Stimulated activated CD4-positive, alpha-beta T cell treated with anti-CD3 and anti-CD28 coated beads, TNF-alpha, amount 100 ng/mL, for 24 hours (primary cell): ENCODE results near the gene DMXL1.
"Not testable (repeated sequence)": the region's sequence is repeated elsewhere in the genome, so short reads cannot be mapped to it uniquely, and the experiment has no call there.

Experiments
- DNase-seq, 3 experiments: peaks; one replicate each; pipeline ENCODE4 v3.0.0-alpha.2; 2020; ENCODE audit warnings: low read depth in 3 of 3

DMXL1 gene

DNA sequence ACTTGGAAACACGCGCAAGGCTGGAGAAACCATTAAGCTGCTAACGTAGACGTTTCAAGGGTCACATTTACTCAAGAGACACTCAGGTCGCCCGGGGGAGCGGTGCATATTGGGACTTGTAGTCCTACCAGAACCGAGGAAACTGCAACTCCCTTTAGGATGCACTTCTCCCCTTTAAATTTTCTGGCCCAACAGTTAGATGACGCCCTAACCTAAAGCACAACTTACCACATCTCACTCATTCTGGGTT is 384 bp upstream of the DMXL1 start:
- peak in 1 of 3 experiments; percentile 70 for DNase-seq

DNA sequence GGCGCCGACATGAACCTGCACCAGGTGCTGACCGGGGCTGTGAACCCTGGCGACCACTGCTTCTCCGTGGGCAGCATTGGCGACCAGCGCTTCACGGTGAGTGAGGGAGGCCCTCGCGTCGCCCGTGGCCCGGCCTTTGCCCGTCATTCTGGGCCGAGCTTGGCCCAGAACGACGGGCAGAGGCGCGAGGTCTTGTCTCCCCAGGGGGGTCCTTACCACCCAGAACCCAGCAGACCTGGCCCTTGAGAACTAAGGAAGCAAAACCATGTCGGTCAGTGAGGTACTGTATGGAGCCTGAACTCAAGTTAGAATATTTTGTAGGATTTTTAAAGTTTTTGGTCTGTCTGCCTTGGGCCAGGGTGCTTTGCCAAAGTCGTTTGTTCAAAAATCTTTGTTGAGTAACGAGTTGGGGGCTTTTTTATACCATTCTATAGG is 691 bp downstream of the DMXL1 start:
- DNase-seq = no peak

DNA sequence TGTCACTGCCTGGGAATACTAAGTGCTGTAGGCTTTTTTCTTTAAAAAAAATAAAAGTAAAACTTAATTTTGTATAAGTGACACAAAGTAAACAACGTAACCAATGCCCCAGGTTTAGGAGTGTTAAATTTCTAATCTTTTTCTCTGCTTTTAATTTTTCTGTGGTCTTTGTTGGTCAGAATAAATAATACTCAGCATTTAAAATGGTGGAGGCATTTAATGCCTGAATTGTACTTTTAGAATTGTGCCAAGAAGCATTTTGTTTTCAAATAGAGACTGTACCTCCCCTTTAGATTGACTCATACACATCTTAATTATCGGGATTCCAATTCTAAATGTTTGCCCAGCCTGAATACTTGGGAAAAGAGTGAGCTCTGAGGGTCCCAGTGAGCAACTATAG is 1.6 kb downstream of the DMXL1 start:
- no peak for DNase-seq

DNA sequence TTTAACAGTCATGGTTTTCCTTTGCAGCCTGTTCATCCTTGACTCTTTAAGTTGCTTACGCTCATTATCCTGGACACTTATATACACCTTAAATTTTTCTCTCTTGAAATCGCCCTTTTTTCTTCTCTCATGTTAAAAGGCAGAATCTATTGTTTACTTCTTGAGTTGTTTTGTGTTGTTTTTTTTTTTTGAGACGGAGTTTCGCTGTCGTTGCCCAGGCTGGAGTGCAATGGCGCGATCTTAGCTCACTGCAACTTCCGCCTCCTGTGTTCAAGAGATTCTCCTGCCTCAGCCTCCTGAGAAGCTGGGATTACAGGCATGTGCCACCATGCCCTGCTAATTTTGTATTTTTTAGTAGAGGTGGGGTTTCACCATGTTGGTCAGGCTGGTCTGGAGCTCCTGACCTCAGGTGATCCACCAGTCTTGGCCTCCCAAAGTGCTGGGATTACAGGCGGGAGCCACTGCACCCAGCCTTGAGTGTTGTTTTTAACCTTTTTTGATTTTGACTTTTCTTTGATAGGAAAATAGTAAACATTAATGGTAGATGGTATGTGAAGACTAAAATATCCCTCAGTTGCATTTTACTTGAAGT is 3.0 kb downstream of the DMXL1 start:
- DNase-seq = not testable (repeated sequence)

DNA sequence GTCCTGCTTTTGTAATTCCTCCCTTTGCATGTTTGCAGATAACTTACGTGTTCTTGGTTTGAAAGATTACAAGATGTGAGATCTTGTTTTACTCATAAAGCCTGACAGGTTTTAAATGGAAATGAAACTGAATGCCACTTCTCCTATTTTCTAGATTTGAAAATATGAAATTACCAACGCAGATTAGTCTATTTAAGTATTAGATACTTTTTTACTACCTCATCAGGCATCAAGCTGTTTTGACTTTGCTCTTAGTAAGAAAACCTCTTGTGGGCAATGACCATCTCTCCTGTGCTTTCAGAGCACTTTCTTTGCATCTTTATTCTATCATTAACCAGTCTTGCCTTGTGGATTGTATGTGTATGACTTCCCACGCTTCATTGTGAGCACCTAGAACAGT is 3.5 kb downstream of the DMXL1 start:
- no peak for DNase-seq

DNA sequence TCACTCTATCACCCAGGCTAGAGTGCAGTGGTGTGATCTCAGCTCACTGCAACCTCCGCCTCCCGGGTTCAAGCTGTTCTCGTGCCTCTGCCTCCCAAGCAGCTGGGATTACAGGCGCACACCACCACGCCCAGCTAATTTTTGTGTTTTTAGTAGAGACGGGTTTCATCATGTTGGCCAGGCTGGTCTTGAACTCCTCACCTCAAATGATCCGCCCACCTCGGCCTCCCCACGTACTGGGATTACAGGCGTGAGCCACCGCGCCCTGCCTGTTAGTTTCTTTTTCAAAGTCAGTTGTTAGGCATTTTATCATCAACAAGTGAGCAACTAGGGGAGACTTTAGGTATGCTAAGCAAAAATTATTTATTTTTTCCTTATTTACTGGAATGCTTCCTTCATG is 4.4 kb downstream of the DMXL1 start:
- peak in 1 of 3 experiments; percentile 14 for DNase-seq

DNA sequence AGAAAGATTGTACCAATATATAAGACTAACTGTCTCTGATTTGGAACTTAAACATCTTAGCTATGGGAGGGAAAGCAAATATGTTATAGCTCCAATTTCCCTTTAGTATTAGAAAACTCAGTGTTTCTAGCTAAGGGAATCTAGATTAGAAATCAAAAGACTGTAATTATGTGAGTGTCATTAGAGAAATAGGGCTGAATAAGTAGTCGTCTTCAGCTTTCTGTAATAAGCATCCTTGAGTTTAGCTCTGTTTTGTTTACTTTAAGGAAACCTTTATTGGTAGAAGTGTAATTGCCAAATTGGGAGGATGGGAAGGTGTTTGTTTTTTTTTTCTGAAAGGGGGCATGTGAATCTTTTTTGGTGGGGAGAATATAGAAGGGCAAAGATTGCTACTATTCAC is 5.2 kb downstream of the DMXL1 start:
- no peak for DNase-seq

DNA sequence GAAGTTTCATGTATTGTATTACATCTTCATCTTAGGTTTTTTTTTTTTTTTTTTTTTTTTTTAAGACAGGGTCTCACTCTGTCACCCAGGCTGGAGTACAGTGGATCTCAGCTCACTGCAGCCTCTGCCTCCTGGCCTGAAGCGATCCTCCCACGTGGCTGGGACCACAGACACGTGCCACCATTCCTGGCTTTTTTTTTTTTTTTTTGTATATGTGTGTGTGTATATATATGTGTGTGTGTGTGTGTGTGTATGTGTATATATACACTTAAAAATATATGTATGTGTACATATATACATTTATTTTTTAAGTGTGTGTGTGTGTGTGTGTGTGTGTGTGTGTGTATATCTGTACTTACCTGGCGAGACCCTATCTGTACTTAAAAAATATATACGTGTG is 6.6 kb downstream of the DMXL1 start:
- no peak for DNase-seq

DNA sequence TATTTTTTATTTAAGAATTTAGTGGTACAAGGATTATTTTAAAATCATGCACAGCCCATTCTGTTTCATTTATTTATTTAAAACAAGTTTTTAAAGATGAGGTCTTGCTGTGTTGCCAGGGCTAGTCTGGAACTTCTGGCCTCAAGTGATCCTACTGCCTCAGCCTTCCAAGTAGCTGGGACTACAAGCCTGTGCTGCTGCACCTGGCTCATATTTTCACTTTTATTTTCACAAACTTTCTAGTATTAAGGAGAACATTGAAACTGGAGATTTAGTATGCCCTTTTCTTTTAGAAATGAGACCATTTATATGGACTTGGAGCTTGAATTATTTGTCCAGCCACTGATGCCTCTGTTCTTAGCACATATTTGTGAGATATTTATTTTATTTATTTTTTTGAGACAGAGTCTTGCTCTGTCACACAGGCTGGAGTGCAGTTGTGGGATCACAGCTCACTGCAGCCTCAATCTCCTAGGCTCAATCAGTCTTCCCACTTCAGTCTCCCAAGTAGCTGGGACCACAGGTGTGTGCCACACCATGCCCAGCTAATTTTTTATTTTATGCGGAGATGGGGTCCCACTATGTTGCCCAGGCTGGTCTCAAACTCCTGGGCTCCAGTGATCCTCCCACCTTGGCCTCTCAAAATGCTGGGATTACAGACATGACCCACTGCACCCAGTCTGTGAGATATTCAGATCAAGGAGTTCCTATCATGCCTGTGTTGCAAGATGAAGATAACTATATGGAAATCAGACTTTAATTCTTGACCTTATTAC is 7.4 kb downstream of the DMXL1 start:
- DNase-seq = no peak

DNA sequence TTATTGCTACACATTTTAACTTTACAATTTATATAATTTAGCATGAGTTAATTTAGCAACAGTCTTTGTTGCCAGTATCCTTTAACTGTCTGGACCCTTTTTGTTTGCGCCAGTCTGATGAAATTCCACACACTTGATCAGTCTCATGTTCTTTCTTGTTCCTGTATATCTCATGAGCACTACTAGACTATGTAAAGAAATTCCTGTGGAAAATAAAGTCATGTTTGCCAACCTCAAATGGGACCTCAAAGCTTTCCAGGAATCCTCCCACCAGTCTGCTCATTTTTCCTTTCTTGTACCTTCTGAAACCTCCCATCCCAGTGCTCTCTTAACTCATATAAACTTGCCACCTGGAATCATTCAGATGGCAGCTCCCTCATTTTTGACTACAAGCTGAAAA is 8.0 kb downstream of the DMXL1 start:
- DNase-seq = no peak

DNA sequence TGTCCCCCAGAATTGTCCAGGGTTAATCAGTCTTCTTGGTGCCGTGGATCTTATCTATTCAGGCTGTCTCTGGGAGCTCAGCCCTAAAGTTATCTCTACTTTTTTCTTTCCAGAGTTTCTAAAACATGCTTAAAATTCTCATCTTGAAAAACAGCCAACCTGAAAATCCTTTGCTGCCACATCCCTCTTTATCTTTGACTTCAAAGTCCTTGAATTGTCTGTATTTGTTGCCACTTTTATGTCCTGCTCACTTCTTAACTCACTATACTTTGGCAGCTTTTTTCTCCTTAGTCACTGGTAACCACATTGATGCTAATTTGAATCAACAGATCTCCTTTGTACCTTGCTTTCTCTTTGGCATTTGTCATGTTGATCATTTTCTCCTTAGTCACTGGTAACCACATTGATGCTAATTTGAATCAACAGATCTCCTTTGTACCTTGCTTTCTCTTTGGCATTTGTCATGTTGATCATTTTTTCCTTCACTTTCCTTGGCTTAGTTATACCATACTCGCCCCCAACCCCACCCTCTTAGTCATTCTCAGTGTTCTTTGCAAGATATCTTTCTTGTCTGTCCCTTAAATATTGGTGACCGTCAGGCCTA is 8.5 kb downstream of the DMXL1 start:
- DNase-seq = peak in 2 of 3 experiments; percentile 13 to 36

DNA sequence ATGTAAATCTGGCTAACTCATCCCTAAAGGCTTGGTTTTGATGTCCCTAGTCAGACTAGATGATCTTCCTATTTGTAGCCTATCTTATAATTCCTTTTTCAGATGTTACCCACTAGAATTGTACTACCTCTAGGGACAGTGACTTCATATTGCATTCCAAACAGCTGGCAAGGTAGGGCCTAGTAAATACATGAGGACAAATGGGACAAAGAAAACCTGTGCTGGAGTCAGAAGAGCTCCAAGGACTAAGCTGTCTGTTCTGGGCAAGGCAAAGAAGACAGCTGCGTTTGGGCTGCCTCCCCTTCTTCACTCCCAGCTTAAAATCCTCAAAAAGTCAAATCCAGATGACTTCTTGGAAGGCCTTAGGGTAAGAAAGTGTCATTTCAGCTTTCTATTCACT is 10.0 kb downstream of the DMXL1 start:
- no peak for DNase-seq

DNA sequence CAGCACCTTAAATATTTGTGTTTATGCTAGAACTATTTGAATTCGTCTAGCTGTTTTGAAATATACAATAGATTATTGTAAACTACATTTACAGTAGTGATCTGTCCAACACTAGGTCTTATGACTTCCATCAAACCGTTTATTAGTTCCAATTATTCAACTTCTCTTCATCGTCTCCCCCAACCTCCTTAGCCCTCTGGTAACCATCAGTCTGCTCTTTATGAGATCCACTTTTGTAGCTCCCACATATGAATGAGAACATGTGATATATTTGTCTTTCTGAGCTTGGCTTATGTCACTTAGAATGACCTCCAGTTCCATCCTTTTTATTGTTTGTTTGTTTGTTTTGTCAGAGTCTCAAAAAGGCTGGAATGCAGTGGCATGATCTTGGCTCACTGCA is 11.8 kb downstream of the DMXL1 start:
- no peak for DNase-seq

DNA sequence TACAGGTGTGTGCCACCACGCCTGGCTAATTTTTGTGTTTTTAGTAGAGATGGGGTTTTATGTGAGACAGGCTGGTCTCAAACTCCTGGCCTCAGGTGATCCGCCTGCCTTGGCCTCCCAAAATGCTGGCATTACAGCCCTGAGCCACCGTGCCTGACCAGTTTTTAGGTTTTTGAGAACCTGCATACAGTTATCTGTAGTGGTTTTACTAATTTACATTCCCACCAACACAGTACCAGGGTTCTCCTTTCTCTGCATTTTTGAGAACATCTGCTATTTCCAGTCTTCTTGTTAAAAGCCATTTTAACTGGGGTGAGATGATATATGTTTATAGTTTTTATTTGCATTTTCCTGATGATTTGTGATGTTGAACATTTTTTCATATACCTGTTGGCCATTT is 12.8 kb downstream of the DMXL1 start:
- no peak for DNase-seq

DNA sequence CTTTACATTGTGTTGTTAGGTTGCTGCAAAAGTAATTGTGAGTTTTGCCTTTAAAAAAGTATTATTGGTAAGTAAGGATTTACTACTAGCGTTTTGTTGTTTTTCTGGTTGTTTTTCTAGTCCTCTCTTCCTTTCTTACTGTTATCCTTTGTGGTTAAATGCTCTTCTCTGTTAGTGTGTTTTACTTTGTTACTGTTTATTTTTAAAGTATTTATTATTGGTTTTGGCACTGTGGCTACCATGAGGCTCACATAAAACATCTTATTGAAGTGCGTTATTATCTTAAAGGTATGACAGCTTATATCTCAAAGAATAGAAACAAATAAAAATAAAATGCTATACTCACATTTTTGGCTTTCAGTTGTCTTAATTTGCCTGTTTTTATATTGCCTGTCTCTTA is 17.6 kb downstream of the DMXL1 start:
- no peak for DNase-seq

DNA sequence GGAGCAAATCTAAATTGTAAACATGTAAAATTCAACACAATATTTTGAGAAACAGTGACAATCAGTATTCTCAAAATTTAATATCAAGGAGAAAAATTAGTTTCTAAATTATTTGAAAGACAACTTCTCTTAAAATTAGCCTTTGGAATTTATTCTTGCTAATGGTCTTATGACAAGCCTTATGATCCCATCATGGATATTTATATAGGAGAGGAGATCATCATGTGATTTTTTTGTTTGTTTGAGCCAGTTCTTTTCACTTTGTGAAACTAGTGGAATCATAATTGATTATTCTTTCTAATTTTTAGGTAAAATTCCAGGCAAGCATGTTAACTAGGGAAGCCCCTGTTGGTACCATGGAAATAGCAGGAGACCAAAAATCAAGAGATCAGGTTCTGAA is 24.7 kb downstream of the DMXL1 start:
- no peak for DNase-seq

DNA sequence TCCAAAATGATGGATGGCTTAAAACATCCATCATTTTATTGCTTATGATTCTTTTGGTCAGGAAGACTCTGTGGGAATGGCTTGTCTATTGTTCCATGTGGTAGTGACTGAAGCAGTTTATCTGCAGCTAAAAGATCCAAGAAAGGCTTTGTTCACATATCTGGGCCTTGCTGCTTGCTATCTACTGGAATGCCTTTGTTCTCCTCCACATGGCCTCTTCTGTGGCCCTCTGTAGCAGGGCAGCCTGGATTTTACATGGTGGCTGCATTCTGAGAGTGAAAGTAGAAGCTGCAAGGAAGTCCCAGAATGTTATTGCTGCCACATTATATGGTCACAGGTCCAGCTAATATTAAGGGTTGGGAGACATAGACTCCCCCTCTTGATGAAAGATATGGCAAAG is 35.1 kb downstream of the DMXL1 start:
- no peak for DNase-seq

DNA sequence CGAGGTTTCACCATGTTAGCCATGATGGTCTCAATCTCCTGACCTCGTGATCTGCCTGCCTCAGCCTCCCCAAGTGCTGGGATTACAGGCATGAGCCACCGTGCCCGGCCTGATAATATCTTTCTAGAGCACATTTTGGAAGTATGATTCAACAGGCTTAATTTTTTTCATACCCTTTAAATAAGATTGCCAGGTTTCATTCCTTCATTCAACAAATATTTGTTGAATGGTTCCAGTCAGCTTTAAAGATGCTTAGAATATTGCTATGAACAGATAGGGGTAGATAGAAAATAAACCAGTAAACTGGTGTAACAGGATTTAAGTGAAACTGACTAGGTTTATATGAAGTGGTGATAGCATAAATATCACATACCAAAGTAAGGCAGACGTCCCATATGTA is 41.3 kb downstream of the DMXL1 start:
- no peak for DNase-seq

DNA sequence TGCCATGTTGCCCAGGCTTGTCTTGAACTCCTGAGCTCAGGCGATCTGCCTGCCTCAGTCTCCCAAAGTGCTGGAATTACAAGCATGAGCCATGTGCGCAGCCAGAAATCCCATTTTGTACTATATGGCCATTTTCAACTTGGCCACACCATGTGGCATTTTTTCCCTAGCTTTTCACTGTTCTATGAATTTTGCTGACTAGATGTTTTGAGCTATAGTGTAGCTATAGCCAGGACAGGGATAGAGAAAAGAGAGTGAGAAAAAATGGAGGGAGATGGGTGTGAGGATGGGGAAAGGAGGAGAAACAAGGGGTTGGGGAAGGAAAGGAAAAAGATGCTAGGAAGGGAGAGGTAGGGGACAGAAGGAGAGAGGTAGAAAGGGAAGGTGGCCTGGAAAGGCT is 46.4 kb downstream of the DMXL1 start:
- DNase-seq = no peak

DNA sequence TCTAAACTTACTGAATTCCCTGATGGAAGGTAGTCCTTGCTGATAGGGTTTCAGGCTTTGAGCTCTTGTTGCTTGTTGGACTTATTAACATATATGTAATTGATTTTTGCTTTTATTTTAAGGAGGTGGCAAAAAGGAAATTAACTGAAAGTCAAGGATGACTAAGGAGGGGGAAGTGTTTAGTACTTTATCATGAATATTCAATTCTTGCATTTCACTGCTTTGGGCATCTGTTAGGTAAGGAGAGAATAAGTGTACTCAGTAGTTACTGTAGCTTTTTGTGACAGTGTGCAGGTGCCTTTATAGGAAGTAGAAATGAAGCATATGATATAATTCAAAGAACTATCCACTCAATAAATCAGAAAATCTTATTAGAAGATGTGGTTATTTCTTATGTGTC is 47.1 kb downstream of the DMXL1 start:
- no peak for DNase-seq

DNA sequence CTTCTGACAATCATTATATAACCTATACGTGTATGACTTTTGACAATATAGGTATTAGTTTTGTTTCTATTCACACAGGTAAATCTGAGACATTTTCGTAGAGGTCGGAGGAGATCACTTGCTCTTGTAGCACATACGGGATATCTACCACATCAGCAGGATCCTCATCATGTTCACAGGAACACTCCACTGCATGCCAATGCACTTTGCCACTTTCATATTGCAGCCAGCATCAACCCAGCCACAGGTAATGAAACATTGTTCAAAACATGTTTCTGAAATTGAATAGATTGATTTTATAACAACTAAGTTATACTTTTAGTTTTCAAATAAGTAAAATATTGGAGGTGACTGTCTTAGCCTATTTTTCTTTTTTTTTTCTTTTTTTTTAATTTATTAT is 50.0 kb downstream of the DMXL1 start:
- DNase-seq = no peak

DNA sequence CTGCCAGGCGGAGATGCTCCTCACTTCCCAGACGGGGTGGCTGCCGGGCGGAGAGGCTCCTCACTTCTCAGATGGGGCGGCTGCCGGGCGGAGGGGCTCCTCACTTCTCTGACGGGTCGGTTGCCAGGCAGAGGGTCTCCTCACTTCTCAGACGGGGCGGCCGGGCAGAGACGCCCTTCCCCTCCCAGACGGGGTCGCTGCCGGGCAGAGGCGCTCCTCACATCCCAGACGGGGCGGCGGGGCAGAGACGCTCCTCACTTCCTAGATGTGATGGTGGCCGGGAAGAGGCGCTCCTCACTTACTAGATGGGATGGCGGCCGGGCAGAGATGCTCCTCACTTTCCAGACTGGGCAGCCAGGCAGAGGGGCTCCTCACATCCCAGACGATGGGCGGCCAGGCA is 51.6 kb downstream of the DMXL1 start:
- not testable (repeated sequence) for DNase-seq

DNA sequence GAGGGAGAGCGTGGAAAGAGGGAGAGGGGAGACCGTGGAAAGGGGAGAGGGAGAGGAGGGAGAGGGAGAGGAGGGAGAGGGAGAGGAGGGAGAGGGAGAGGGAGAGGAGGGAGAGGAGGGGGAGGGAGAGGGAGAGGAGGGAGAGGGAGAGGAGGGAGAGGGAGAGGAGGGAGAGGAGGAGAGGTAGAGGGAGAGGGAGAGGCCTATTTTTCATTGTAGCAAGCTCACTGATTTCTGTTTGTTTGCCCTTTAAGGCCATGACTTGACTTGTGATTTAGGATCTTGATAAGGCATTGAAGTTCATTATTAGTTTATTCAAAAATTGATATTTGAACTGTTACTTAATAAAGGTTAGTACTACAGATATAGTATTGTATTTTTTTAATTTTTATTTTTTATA is 52.4 kb downstream of the DMXL1 start:
- DNase-seq = no peak

DNA sequence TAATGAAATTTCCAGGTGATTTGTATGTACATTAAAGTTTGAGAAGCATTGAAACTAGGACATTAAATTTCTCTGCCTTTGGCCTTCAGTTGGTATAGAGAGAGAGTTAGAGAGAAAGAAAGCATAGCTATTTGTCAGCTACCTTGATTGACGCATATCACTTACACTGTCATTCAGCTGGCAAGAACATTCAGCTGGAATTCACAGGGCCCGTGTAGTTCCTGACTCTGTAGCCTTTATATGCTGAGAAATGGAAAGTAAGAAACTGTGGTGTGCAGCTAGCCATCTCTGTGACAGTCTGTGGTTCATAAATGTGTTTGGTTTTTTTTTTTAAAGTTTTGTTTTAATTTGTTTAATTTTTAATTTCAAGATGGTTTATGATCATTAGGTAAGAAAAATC is 58.9 kb downstream of the DMXL1 start:
- DNase-seq = no peak
